Cardiac muscle cell (in vitro differentiated cells and primary cell): ENCODE measurements around the gene BNC2. TPM values are rescaled to one million over a fixed set of nuclear protein-coding genes. Genes with fewer than 3 reads are reported as not detected.

Experiments
- DNase-seq, 2 donors: peaks; one replicate each; pipeline versions ENCODE4 v3.0.0 to v3.0.0-alpha.2; 2010 to 2017; ENCODE audit warnings: low read depth in 1 of 2, low spot score in 1 of 2
- H3K27ac ChIP-seq: fragments of 200-600 bp; sonication (generic); 2 replicates; pipeline ENCODE4 v1.5.1; 2016
- H3K27me3 ChIP-seq: fragments of 200-600 bp; sonication (generic); 2 replicates; pipeline ENCODE4 v1.6.0; 2016; ENCODE audit warnings: control low read depth
- H3K36me3 ChIP-seq: fragments of 200-600 bp; sonication (generic); 2 replicates; pipeline ENCODE4 v1.5.1; 2016; ENCODE audit warnings: control low read depth
- H3K4me1 ChIP-seq: fragments of 200-600 bp; sonication (generic); 2 replicates; pipeline ENCODE4 v1.8.1; 2017; ENCODE audit warnings: low read depth, mild to moderate bottlenecking, mixed run types
- H3K4me3 ChIP-seq: fragments of 200-600 bp; sonication (generic); 2 replicates; pipeline ENCODE4 v1.5.1; 2016; ENCODE audit warnings: mild to moderate bottlenecking
- H3K9me3 ChIP-seq: fragments of 200-600 bp; sonication (generic); 2 replicates; pipeline ENCODE4 v1.5.1; 2017; ENCODE audit warnings: low read depth, mild to moderate bottlenecking, control low read depth
- CTCF ChIP-seq: IDR thresholded peaks from 2 replicates; pipeline ENCODE4 v1.5.1; 2012; ENCODE audit warnings: low read depth, mild to moderate bottlenecking, low read length
- polyA plus RNA-seq: library from polyadenylated mRNA; unstranded; fragments of >200 nt; fragmentation: Nextera tagmentation; extraction: Ambion mirVana; gene quantifications from 2 replicates; pipeline ENCODE4 v1.2.1, GENCODE V29; 2016
- total RNA-seq: library from RNA; depleted of rRNA; stranded (reverse); fragments of >200 nt; gene quantifications from 2 replicates; pipeline ENCODE4 v1.2.3, GENCODE V29; 2016

Gene BNC2
- total and polyA plus RNA-seq, 2 experiments from 2014 or later: 0.54 to 0.55 TPM

DNA sequence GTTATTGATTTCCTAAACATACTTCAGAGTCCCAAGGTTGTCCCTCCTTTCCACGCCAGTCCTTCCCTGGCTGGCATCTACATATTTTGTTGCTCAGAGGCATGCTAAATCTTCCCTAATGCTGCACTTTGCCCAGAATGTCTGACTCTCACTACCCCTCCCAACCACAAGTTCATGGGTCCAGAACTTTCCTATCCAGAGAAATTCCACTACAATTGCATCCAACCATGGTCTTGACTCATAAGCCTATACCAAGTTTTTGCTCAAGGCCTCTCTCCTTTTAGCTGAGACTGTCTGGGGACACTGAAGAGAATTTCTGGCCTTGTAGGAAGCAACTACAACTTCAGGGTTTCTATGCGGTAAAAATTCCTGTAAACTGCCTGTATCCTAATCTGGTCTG lies 206.3 kb downstream of the BNC2 start:
- DNase-seq: no peak
- peaks cover 7% of the 10 kb centered on the region for H3K27me3 ChIP-seq
- no peaks in the 10 kb centered on the region for H3K36me3 ChIP-seq
- no peaks in the 10 kb centered on the region for H3K4me1 ChIP-seq
- no peak overlapping the region for H3K4me3 ChIP-seq
- no peak overlapping the region for H3K27ac ChIP-seq
- no peaks in the 10 kb centered on the region for H3K9me3 ChIP-seq
- TF ChIP-seq CTCF: no peak

DNA sequence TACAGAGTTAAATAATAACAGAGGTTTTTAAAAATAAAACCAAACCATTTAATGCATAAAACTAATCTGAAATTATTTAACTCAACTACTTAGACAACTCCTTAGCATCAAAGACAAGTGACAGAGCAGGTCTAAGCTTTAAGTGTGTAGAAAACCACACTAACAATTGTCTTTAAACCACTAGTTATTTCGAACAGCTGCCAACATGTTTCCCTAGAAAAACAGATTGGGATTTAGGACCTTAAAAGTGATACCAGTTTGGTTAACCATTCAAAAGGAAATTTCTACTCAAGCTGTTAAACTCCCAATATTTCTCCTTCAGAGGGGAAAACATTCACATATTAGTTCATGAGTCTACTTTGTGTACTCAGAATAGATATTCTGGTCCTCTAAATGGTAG lies 208.7 kb downstream of the BNC2 start:
- peaks cover 17% of the 10 kb centered on the region for H3K27me3 ChIP-seq
- no peak overlapping the region for H3K4me3 ChIP-seq
- no peak for TF ChIP-seq CTCF
- H3K36me3 ChIP-seq: no peaks in the 10 kb centered on the region
- no peaks in the 10 kb centered on the region for H3K9me3 ChIP-seq
- no peaks in the 10 kb centered on the region for H3K4me1 ChIP-seq
- no peak overlapping the region for H3K27ac ChIP-seq
- DNase-seq: no peak

DNA sequence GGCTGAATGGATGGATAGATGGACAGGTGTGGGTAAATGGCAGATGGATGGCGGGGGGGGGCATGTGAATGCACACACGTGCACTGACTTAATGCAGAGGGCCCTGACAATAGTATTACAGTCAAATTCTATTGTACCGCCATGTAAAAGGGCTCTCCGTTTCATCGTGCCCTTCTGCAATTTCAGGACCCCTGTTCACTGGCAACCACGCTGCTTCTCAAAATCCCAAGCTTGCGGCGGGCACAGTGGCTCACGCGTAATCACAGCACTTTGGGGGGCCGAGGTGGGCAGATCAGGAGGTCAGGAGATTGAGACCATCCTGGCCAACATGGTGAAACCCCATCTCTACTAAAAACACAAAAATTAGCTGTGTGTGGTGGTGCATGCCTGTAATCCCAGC lies 211.4 kb downstream of the BNC2 start:
- no peak overlapping the region for H3K27ac ChIP-seq
- no peaks in the 10 kb centered on the region for H3K4me1 ChIP-seq
- H3K36me3 ChIP-seq: no peaks in the 10 kb centered on the region
- H3K4me3 ChIP-seq: no peak overlapping the region
- DNase-seq: no peak
- H3K9me3 ChIP-seq: no peaks in the 10 kb centered on the region
- TF ChIP-seq CTCF: no peak
- peaks cover 22% of the 10 kb centered on the region for H3K27me3 ChIP-seq

DNA sequence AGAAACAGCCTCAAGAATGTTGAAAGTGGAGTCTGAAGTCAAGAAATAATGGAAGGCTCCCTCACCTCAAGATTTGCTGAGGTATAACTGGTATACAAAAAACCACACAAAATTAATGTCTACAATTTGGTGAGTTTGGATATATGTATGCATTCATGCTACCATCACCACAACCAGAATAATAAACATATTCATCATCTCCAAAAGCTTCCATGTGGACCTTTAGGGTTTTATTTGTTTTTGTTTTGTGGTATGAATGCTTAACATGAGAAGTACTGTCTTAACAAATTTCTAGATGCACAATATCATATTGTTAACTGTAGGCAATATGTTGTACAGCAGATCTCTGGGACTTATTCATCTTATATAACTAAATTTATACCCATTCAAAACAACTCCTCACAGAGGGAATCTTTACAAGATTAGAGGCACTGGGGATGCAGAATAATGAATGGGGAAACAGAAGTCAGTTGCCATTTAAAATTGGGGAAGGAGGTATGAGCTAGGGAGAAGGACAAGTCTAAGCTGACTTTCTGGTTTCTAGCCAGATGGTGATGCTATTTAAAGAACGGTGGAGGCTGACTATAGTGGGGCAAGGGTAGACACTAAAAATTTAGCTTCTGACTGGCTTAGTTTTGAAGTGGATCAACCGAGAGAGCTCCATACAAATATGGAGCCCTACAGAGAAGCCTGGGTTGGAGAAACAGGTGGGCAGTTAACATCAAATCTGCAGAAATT lies 213.9 kb downstream of the BNC2 start:
- no peaks in the 10 kb centered on the region for H3K4me1 ChIP-seq
- no peak for DNase-seq
- H3K9me3 ChIP-seq: no peaks in the 10 kb centered on the region
- H3K36me3 ChIP-seq: no peaks in the 10 kb centered on the region
- H3K4me3 ChIP-seq: no peak overlapping the region
- TF ChIP-seq CTCF: no peak
- H3K27me3 ChIP-seq: peaks cover 25% of the 10 kb centered on the region
- no peak overlapping the region for H3K27ac ChIP-seq

- Histone ChIP-seq H3K27ac (no peak overlapping the region), H3K9me3 (no peaks in the 10 kb centered on the region), H3K4me3 (no peak overlapping the region), H3K4me1 (no peaks in the 10 kb centered on the region), H3K27me3 (peaks cover 25% of the 10 kb centered on the region), H3K36me3 (no peaks in the 10 kb centered on the region)
- no peak for TF ChIP-seq CTCF
- no peak for DNase-seq
These were observed 215.8 kb downstream of the BNC2 start for GRCh38 chr9:16654596-16655126.
